MG63 (cell line): Measurements from ENCODE around the gene PAPPA. TPM values are rescaled to one million over a fixed set of nuclear protein-coding genes. Genes with fewer than 3 reads are reported as not detected.

Experiments used
- DNase-seq: peaks from one replicate; pipeline ENCODE4 v3.0.0-alpha.2; 2020
- H3K27me3 ChIP-seq: fragments of 250-450 bp; sonication (Bioruptor Pico); 2 replicates; pipeline ENCODE4 v1.5.1; 2020; ENCODE audit warnings: mild to moderate bottlenecking, moderate library complexity
- H3K36me3 ChIP-seq: fragments of 250-450 bp; sonication (Bioruptor Pico); 2 replicates; pipeline ENCODE4 v1.5.1; 2020; ENCODE audit warnings: mild to moderate bottlenecking, moderate library complexity
- H3K4me3 ChIP-seq: fragments of 250-450 bp; sonication (Bioruptor Pico); 2 replicates; pipeline ENCODE4 v1.5.1; 2020; ENCODE audit warnings: mild to moderate bottlenecking, moderate library complexity
- H3K9me3 ChIP-seq: fragments of 250-450 bp; sonication (Bioruptor Pico); 2 replicates; pipeline ENCODE4 v1.5.1; 2020; ENCODE audit warnings: mild to moderate bottlenecking, moderate library complexity
- total RNA-seq: library from RNA; depleted of rRNA; stranded (reverse); fragments of >200 nt; shearing (Covaris generic); gene quantifications from 2 replicates; pipeline ENCODE4 v1.2.3, GENCODE V29; 2014; ENCODE audit warnings: low replicate concordance

The PAPPA gene
- total RNA-seq, 1 experiment from 2014 or later, result 0.10 TPM

DNA sequence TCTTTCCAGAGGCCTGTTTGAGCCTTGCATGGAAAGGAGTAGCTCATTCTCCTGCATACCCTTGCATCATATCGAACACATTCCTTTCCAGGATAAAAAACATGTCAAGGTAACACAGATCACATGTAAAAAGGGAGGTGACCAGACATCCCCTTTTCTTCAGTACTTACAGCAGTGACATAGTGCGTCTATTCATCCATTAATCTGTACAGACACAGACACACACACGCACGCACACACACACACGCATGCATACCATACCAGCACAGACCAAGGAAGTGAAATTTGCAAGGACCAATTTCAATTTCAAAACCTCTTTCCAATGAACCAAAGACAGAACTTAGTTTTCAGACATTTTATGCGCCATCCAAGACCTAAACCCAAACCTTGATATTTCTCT is 256.0 kb downstream of the PAPPA start:
- no peaks in the 10 kb centered on the region for H3K36me3 ChIP-seq
- H3K9me3 ChIP-seq, result no peaks in the 10 kb centered on the region
- DNase-seq, result no peak
- H3K4me3 ChIP-seq, result no peak overlapping the region
- no peaks in the 10 kb centered on the region; the same call in 1 of the 2 replicates for H3K27me3 ChIP-seq

DNA sequence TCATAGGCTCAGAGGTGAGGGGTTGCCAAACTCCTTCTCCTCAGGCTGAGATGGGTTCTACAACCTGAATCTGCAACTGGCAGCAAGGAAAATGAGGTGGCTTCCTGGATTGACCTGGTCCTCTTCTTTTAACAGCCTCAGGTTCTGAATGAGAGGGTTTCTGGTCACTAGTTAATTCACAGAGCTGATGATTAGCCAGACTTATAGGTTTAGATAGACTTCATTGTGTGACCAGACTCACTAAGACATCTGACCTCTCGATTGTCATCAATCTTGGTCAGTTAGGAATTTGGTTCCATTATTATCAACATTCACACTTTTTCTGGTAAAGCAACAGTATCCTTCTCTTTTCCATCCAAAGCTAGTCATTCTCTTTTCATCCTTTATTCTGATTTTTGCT is 257.9 kb downstream of the PAPPA start:
- Histone ChIP-seq H3K9me3 (no peaks in the 10 kb centered on the region), H3K4me3 (no peak overlapping the region), H3K36me3 (no peaks in the 10 kb centered on the region), H3K27me3 (no peaks in the 10 kb centered on the region)
- DNase-seq, result no peak

DNA sequence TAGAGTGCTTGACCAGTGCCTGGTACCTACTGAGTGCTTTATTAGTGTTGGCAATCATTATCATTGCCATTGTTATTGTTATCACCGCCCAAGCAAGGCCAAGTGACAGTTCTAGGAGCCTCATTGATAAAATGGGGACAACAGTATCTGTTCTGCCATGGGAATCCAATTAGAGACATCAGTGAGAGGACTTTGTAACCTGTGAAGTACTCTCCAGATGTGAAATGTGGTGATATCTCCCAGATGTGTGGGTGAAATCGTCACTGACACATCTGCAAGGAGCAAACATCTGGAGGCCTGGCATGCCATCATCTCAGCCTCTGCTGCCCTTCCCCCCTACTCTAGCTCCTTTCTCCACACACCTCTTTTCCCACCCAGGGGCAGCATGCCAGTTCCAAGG is 260.8 kb downstream of the PAPPA start:
- Histone ChIP-seq H3K9me3 (no peaks in the 10 kb centered on the region), H3K36me3 (no peaks in the 10 kb centered on the region), H3K27me3 (no peaks in the 10 kb centered on the region), H3K4me3 (no peak overlapping the region)
- no peak for DNase-seq

DNA sequence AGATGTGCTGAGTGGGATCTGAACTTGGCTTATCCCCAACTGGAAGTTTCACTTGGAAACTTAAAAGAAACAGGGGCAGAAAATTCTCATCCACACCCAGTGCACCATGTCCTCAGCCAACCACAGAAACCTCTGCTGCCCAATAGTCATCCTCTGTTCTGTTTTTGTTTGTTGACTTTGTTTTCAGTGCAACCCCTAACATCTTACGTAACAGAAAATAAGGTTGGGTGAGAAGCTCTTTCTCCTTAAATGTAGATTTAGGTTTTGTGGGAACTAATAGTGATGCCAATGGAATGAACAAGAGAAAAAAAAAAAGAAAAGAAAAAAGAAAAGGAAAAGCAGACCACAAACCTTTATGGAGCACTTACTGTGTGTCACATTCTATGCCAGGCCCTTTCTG is 262.8 kb downstream of the PAPPA start:
- no peaks in the 10 kb centered on the region for H3K36me3 ChIP-seq
- no peak for DNase-seq
- H3K9me3 ChIP-seq, result no peaks in the 10 kb centered on the region
- H3K4me3 ChIP-seq, result no peak overlapping the region
- no peaks in the 10 kb centered on the region for H3K27me3 ChIP-seq

GRCh38 chr9:116417464-116417863 is 263.9 kb downstream of the PAPPA start:
- Histone ChIP-seq H3K36me3 (no peaks in the 10 kb centered on the region), H3K9me3 (no peaks in the 10 kb centered on the region), H3K4me3 (no peak overlapping the region), H3K27me3 (no peaks in the 10 kb centered on the region)
- DNase-seq, result no peak

- DNase-seq, result no peak
- H3K36me3 ChIP-seq, result no peaks in the 10 kb centered on the region
Observed at GRCh38 chr9:116419181-116419580, 265.6 kb downstream of the PAPPA start.

DNA sequence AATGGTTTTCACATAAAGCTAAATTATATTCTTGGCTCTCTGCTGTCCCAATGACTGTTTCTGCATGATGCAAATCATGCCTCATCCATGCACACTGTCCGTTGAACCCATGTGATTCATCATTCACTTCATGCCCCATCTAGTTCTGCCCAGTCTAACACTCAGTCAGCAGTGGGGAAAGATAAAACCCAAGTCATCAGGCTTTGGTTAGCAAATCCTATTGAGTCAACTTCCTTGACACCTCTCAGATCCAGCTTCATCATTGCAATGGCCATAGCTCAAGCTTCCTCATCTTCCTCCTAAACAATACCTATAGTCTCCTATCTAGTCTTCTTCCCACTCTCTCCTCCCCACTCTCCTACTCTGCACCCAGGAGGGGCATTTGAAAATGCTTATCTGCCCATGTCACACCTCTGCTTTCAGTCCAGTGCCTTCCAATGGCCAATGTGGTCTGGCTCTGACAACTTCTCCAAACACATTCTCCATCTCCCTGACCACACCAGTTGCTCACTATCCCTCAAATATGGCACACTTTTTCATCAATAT is 267.5 kb downstream of the PAPPA start:
- Histone ChIP-seq H3K9me3 (no peaks in the 10 kb centered on the region), H3K4me3 (no peak overlapping the region), H3K36me3 (no peaks in the 10 kb centered on the region), H3K27me3 (no peaks in the 10 kb centered on the region)
- DNase-seq, result peak; percentile 5

More at GRCh38 chr9:116419181-116419580, 265.6 kb downstream of the PAPPA start:
- Histone ChIP-seq H3K27me3 (no peaks in the 10 kb centered on the region), H3K9me3 (no peaks in the 10 kb centered on the region), H3K4me3 (no peak overlapping the region)

GRCh38 chr9:116422119-116422979 is 268.8 kb downstream of the PAPPA start:
- Histone ChIP-seq H3K36me3 (no peaks in the 10 kb centered on the region), H3K4me3 (no peak overlapping the region), H3K9me3 (no peaks in the 10 kb centered on the region), H3K27me3 (no peaks in the 10 kb centered on the region)
- no peak for DNase-seq

DNA sequence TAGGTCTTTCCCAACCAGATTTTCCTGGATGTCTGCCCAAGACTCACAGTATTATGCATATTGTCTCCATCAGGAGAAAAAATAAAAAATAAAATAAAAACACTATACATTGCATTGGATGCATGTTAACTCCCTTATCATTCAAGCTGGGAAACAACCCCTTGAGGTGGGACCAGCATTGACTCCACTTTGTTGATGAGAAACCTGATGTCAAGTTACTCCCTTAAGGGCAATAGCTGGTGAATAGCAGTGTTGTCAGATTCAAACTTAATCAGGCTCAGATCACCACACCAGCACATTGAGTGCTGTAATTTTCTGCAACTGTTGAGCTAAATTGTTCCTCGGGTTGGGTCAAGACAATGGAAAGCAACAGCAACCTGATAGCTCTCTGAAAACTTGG is 269.6 kb downstream of the PAPPA start:
- no peak for DNase-seq
- Histone ChIP-seq H3K4me3 (no peak overlapping the region), H3K27me3 (no peaks in the 10 kb centered on the region), H3K36me3 (no peaks in the 10 kb centered on the region), H3K9me3 (no peaks in the 10 kb centered on the region)

DNA sequence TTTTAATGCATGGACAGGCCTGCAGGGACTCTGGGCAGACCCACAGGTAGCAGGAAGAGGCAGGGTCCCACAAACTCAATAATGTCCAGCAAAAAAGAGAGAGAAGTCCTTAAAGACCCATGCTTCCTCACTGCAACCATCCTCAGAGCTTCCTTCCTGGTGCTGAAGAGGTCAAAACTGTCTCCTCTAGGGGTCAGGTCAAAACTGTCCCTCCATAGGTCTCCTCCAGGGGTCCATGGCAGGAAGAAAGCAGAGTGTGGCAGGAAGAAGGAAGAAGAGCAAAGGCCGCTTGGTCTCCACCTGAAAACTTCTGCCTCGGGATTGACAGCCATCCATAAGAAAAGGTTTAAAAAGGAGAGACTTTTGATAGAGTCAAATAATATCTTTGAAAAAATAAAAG is 271.7 kb downstream of the PAPPA start:
- H3K36me3 ChIP-seq, result no peaks in the 10 kb centered on the region
- DNase-seq, result no peak
- H3K4me3 ChIP-seq, result no peak overlapping the region
- H3K27me3 ChIP-seq, result no peaks in the 10 kb centered on the region
- no peaks in the 10 kb centered on the region for H3K9me3 ChIP-seq

- H3K27me3 ChIP-seq, result no peaks in the 10 kb centered on the region
- H3K4me3 ChIP-seq, result no peak overlapping the region
- H3K9me3 ChIP-seq, result no peaks in the 10 kb centered on the region
- H3K36me3 ChIP-seq, result no peaks in the 10 kb centered on the region
- DNase-seq, result no peak
Observed at GRCh38 chr9:116430849-116431248, 277.3 kb downstream of the PAPPA start.

DNA sequence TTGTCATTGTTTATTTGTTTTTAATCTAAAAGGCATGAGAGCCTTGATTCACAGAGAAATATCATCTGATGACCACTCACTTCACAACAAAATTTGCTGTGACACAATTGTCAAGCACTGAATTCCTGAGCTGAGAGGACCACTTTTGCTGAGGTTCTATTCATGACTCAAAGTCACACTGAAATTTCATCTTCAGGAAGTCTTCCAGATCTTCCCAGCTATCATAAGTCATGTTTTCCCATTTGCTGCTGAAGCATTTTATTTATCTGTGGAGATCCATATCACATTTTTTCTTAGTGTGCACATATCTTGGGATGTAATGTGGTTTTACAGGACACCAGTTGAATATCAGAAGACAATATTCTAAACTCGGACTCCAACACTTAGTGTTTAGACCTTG is 278.5 kb downstream of the PAPPA start:
- no peak for DNase-seq
- H3K9me3 ChIP-seq, result no peaks in the 10 kb centered on the region
- no peak overlapping the region for H3K4me3 ChIP-seq
- H3K27me3 ChIP-seq, result no peaks in the 10 kb centered on the region
- no peaks in the 10 kb centered on the region for H3K36me3 ChIP-seq

GRCh38 chr9:116434314-116434713 is 280.7 kb downstream of the PAPPA start:
- no peak overlapping the region for H3K4me3 ChIP-seq
- no peaks in the 10 kb centered on the region for H3K36me3 ChIP-seq
- DNase-seq, result no peak
- H3K9me3 ChIP-seq, result no peaks in the 10 kb centered on the region
- no peaks in the 10 kb centered on the region for H3K27me3 ChIP-seq

GRCh38 chr9:116435706-116436105 is 282.1 kb downstream of the PAPPA start:
- DNase-seq, result no peak
- Histone ChIP-seq H3K27me3 (no peaks in the 10 kb centered on the region), H3K9me3 (no peaks in the 10 kb centered on the region), H3K4me3 (no peak overlapping the region), H3K36me3 (no peaks in the 10 kb centered on the region)

- Histone ChIP-seq H3K36me3 (no peaks in the 10 kb centered on the region), H3K4me3 (no peak overlapping the region), H3K9me3 (no peaks in the 10 kb centered on the region), H3K27me3 (no peaks in the 10 kb centered on the region)
- DNase-seq, result no peak
Observed at GRCh38 chr9:116436121-116436520, 282.5 kb downstream of the PAPPA start.

- Histone ChIP-seq H3K27me3 (no peaks in the 10 kb centered on the region), H3K4me3 (no peak overlapping the region), H3K36me3 (no peaks in the 10 kb centered on the region), H3K9me3 (no peaks in the 10 kb centered on the region)
- no peak for DNase-seq
Observed at GRCh38 chr9:116437411-116438370, 284.1 kb downstream of the PAPPA start.

- Histone ChIP-seq H3K4me3 (no peak overlapping the region), H3K27me3 (no peaks in the 10 kb centered on the region), H3K9me3 (no peaks in the 10 kb centered on the region), H3K36me3 (no peaks in the 10 kb centered on the region)
- DNase-seq, result no peak
Observed at GRCh38 chr9:116442528-116442927, 288.9 kb downstream of the PAPPA start.
